ENCODE measurements around the gene CAPS2.

CAPS2 gene

DNA sequence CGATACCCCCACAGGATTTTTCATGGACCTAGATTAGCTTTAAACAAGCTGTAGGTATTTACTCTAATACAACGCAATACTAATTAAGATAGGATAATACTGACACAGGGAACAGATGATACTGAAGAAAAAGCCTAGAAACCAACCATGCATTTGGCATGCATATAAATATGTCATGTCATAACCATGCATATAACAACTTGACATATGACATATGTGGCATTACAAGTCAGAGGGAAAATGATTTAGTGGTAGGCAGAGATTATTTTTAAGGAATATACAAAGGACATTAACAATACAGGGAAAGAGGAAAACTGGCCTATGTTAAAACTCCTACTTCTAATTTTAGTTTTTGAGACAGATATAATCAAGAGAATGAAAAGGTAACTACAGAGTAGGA is 27.9 kb downstream of the CAPS2 start:
- H3K4me2 ChIP-seq (ENCODE audit: insufficient read depth, low read length, poor library complexity, severe bottlenecking): no peak overlapping the region
- H3K9ac ChIP-seq (ENCODE audit: low read depth, low read length, poor library complexity): no peak overlapping the region
- H3K4me3 ChIP-seq (ENCODE audit: low read length in 2 of 2): no peak overlapping the region
- H3K18ac ChIP-seq (ENCODE audit: low read length): no peak overlapping the region
- WGBS, 2 donors (ENCODE audit: extremely low coverage in 2 of 2, insufficient read length in 2 of 2, insufficient replicate concordance in 1 of 2): no CpG with 5 or more reads among the region's 2 CpGs
- no peak overlapping the region for H3K27ac ChIP-seq (replicated peaks; ENCODE audit: low read length)
- H3K27me3 ChIP-seq (ENCODE audit: control insufficient read depth in 3 of 3, insufficient read depth in 3 of 3, low read depth in 1 of 3, low read length in 3 of 3): no peaks in the 10 kb centered on the region
- H3K23ac ChIP-seq (ENCODE audit: low read depth, low read length, poor library complexity): no peak overlapping the region
- DNase-seq (ENCODE audit: low spot score): no peak
- no peak overlapping the region for H2BK12ac ChIP-seq (ENCODE audit: low read length)
- no peak overlapping the region for H2AFZ ChIP-seq (ENCODE audit: low read length)
- no peak overlapping the region for H2BK5ac ChIP-seq (ENCODE audit: low read length)
- H2BK120ac ChIP-seq (ENCODE audit: low read depth, low read length): no peak overlapping the region
- no peak overlapping the region for H2BK15ac ChIP-seq (ENCODE audit: low read length)
- H3K36me3 ChIP-seq (replicated peaks in 1 of 2; ENCODE audit: control insufficient read depth in 2 of 2, insufficient read depth in 2 of 2, low read length in 2 of 2): no peaks in the 10 kb centered on the region
- H4K91ac ChIP-seq (ENCODE audit: low read depth, low read length, poor library complexity): no peak overlapping the region
- H3K14ac ChIP-seq (ENCODE audit: low read length): no peak overlapping the region
- H4K8ac ChIP-seq (ENCODE audit: low read depth, low read length): no peak overlapping the region
- no peaks in the 10 kb centered on the region for H3K4me1 ChIP-seq (ENCODE audit: control insufficient read depth in 2 of 2, insufficient read depth in 1 of 2, low read depth in 1 of 2, low read length in 2 of 2)
- no peak overlapping the region for H2AK5ac ChIP-seq (ENCODE audit: low read depth, low read length)
- no peaks in the 10 kb centered on the region for H3K9me3 ChIP-seq (replicated peaks in 1 of 2; ENCODE audit: control insufficient read depth in 2 of 2, insufficient read depth in 1 of 2, low read depth in 1 of 2, low read length in 2 of 2)
- H3K79me1 ChIP-seq (ENCODE audit: low read depth, low read length): no peaks in the 10 kb centered on the region
- no peak overlapping the region for H3K4ac ChIP-seq (ENCODE audit: low read length)

DNA sequence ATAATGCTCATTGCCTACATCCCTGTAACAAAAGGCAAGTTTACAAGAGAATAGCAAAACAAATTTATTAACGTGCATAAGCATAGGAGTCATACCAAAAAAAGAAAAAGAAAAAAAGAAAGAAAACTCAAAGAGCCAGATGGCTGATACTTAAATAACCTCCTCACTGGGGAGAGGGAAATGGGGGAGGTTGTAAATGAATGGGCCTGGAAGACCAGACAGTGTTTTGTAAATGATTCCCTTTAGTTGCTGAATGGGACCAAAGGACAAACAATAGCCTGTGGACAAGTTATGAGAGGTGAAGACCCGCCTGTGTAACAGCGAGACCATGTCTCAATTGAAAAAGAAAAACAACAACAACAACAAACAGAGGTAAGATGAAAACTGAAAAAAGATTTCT is 35.3 kb downstream of the CAPS2 start:
- Histone ChIP-seq H2BK15ac (ENCODE audit: low read length) (no peak overlapping the region), H3K14ac (ENCODE audit: low read length) (no peak overlapping the region), H3K36me3 (replicated peaks in 1 of 2; ENCODE audit: control insufficient read depth in 2 of 2, insufficient read depth in 2 of 2, low read length in 2 of 2) (no peaks in the 10 kb centered on the region), H3K27me3 (ENCODE audit: control insufficient read depth in 3 of 3, insufficient read depth in 3 of 3, low read depth in 1 of 3, low read length in 3 of 3) (no peaks in the 10 kb centered on the region), H3K23ac (ENCODE audit: low read depth, low read length, poor library complexity) (no peak overlapping the region), H3K27ac (replicated peaks; ENCODE audit: low read length) (no peak overlapping the region), H3K9me3 (replicated peaks in 1 of 2; ENCODE audit: control insufficient read depth in 2 of 2, insufficient read depth in 1 of 2, low read depth in 1 of 2, low read length in 2 of 2) (no peaks in the 10 kb centered on the region), H2BK5ac (ENCODE audit: low read length) (no peak overlapping the region), H3K18ac (ENCODE audit: low read length) (no peak overlapping the region), H3K4me1 (ENCODE audit: control insufficient read depth in 2 of 2, insufficient read depth in 1 of 2, low read depth in 1 of 2, low read length in 2 of 2) (no peaks in the 10 kb centered on the region), H3K4ac (ENCODE audit: low read length) (no peak overlapping the region), H3K4me3 (ENCODE audit: low read length in 2 of 2) (no peak overlapping the region), H3K4me2 (ENCODE audit: insufficient read depth, low read length, poor library complexity, severe bottlenecking) (no peak overlapping the region), H2AFZ (ENCODE audit: low read length) (no peak overlapping the region), H4K91ac (ENCODE audit: low read depth, low read length, poor library complexity) (no peak overlapping the region), H2BK120ac (ENCODE audit: low read depth, low read length) (no peak overlapping the region), H2AK5ac (ENCODE audit: low read depth, low read length) (no peak overlapping the region), H2BK12ac (ENCODE audit: low read length) (no peak overlapping the region), H3K79me1 (ENCODE audit: low read depth, low read length) (no peaks in the 10 kb centered on the region), H4K8ac (ENCODE audit: low read depth, low read length) (no peak overlapping the region), H3K9ac (ENCODE audit: low read depth, low read length, poor library complexity) (no peak overlapping the region)
- DNase-seq (ENCODE audit: low spot score): no peak
- no CpG with 5 or more reads among the region's 3 CpGs for WGBS, 2 donors (ENCODE audit: extremely low coverage in 2 of 2, insufficient read length in 2 of 2, insufficient replicate concordance in 1 of 2)

DNA sequence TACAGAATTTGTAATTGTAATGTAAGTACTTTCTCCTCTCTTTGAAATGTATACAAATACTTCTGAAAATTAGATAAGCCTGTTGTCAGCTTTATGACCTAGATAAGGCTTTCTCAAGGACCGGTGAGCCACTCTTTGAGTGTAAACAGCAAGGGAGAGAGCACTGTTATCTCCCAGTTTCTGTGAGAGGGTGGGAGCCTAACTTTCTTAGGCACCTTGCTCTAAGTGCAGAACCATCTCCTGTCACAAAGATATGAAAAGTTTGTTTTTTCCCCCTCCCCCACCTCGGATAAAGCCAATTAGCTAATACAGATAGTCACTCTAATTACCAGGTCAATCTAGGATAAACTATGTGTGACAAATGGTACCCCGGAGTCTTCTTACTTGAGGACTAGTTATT is 35.8 kb downstream of the CAPS2 start:
- H3K4me2 ChIP-seq (ENCODE audit: insufficient read depth, low read length, poor library complexity, severe bottlenecking): no peak overlapping the region
- H3K23ac ChIP-seq (ENCODE audit: low read depth, low read length, poor library complexity): no peak overlapping the region
- no peak overlapping the region for H3K27ac ChIP-seq (replicated peaks; ENCODE audit: low read length)
- DNase-seq (ENCODE audit: low spot score): no peak
- no peak overlapping the region for H4K91ac ChIP-seq (ENCODE audit: low read depth, low read length, poor library complexity)
- H2BK120ac ChIP-seq (ENCODE audit: low read depth, low read length): no peak overlapping the region
- H4K8ac ChIP-seq (ENCODE audit: low read depth, low read length): no peak overlapping the region
- no peak overlapping the region for H2BK12ac ChIP-seq (ENCODE audit: low read length)
- H3K79me1 ChIP-seq (ENCODE audit: low read depth, low read length): no peaks in the 10 kb centered on the region
- no peaks in the 10 kb centered on the region for H3K4me1 ChIP-seq (ENCODE audit: control insufficient read depth in 2 of 2, insufficient read depth in 1 of 2, low read depth in 1 of 2, low read length in 2 of 2)
- H3K14ac ChIP-seq (ENCODE audit: low read length): no peak overlapping the region
- no peak overlapping the region for H2AK5ac ChIP-seq (ENCODE audit: low read depth, low read length)
- no peaks in the 10 kb centered on the region for H3K9me3 ChIP-seq (replicated peaks in 1 of 2; ENCODE audit: control insufficient read depth in 2 of 2, insufficient read depth in 1 of 2, low read depth in 1 of 2, low read length in 2 of 2)
- no peaks in the 10 kb centered on the region for H3K27me3 ChIP-seq (ENCODE audit: control insufficient read depth in 3 of 3, insufficient read depth in 3 of 3, low read depth in 1 of 3, low read length in 3 of 3)
- no CpG with 5 or more reads among the region's 3 CpGs for WGBS, 2 donors (ENCODE audit: extremely low coverage in 2 of 2, insufficient read length in 2 of 2, insufficient replicate concordance in 1 of 2)
- H3K9ac ChIP-seq (ENCODE audit: low read depth, low read length, poor library complexity): no peak overlapping the region
- no peak overlapping the region for H2AFZ ChIP-seq (ENCODE audit: low read length)
- no peak overlapping the region for H2BK5ac ChIP-seq (ENCODE audit: low read length)
- H3K4ac ChIP-seq (ENCODE audit: low read length): no peak overlapping the region
- no peaks in the 10 kb centered on the region for H3K36me3 ChIP-seq (replicated peaks in 1 of 2; ENCODE audit: control insufficient read depth in 2 of 2, insufficient read depth in 2 of 2, low read length in 2 of 2)
- no peak overlapping the region for H2BK15ac ChIP-seq (ENCODE audit: low read length)
- no peak overlapping the region for H3K4me3 ChIP-seq (ENCODE audit: low read length in 2 of 2)
- no peak overlapping the region for H3K18ac ChIP-seq (ENCODE audit: low read length)

DNA sequence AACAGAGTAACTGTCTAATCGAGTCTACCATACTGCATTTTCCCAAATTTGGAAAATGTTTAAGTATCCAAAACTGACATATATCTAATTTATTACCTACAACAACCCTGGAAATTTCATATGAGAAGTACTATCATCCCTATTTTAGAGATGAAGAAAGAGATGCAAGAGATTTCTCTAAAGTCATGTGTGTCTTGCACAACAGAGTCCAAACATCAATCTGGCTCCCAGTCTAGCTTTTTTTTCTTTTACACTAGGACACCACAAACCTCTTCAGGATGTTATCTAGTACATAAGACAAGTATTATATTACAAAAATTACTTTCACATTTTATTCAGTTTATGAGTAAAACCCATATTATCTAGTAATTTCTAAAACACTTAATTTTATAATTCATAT is 39.1 kb downstream of the CAPS2 start:
- no peak overlapping the region for H4K8ac ChIP-seq (ENCODE audit: low read depth, low read length)
- no peak overlapping the region for H4K91ac ChIP-seq (ENCODE audit: low read depth, low read length, poor library complexity)
- H3K27me3 ChIP-seq (ENCODE audit: control insufficient read depth in 3 of 3, insufficient read depth in 3 of 3, low read depth in 1 of 3, low read length in 3 of 3): no peaks in the 10 kb centered on the region
- no peak overlapping the region for H3K14ac ChIP-seq (ENCODE audit: low read length)
- H3K4me1 ChIP-seq (ENCODE audit: control insufficient read depth in 2 of 2, insufficient read depth in 1 of 2, low read depth in 1 of 2, low read length in 2 of 2): no peaks in the 10 kb centered on the region
- no peak overlapping the region for H2BK12ac ChIP-seq (ENCODE audit: low read length)
- no peak overlapping the region for H2BK5ac ChIP-seq (ENCODE audit: low read length)
- H3K4me2 ChIP-seq (ENCODE audit: insufficient read depth, low read length, poor library complexity, severe bottlenecking): no peak overlapping the region
- no peaks in the 10 kb centered on the region for H3K9me3 ChIP-seq (replicated peaks in 1 of 2; ENCODE audit: control insufficient read depth in 2 of 2, insufficient read depth in 1 of 2, low read depth in 1 of 2, low read length in 2 of 2)
- H3K36me3 ChIP-seq (replicated peaks in 1 of 2; ENCODE audit: control insufficient read depth in 2 of 2, insufficient read depth in 2 of 2, low read length in 2 of 2): no peaks in the 10 kb centered on the region
- H3K4ac ChIP-seq (ENCODE audit: low read length): no peak overlapping the region
- no CpG with 5 or more reads among the region's 1 CpG for WGBS, 2 donors (ENCODE audit: extremely low coverage in 2 of 2, insufficient read length in 2 of 2, insufficient replicate concordance in 1 of 2)
- no peak overlapping the region for H2AFZ ChIP-seq (ENCODE audit: low read length)
- no peak overlapping the region for H2BK120ac ChIP-seq (ENCODE audit: low read depth, low read length)
- no peak overlapping the region for H3K27ac ChIP-seq (replicated peaks; ENCODE audit: low read length)
- H3K9ac ChIP-seq (ENCODE audit: low read depth, low read length, poor library complexity): no peak overlapping the region
- H3K18ac ChIP-seq (ENCODE audit: low read length): no peak overlapping the region
- no peak overlapping the region for H3K23ac ChIP-seq (ENCODE audit: low read depth, low read length, poor library complexity)
- H3K79me1 ChIP-seq (ENCODE audit: low read depth, low read length): no peaks in the 10 kb centered on the region
- H2AK5ac ChIP-seq (ENCODE audit: low read depth, low read length): no peak overlapping the region
- no peak for DNase-seq (ENCODE audit: low spot score)
- H3K4me3 ChIP-seq (ENCODE audit: low read length in 2 of 2): no peak overlapping the region
- H2BK15ac ChIP-seq (ENCODE audit: low read length): no peak overlapping the region
